Measurements from ENCODE around the gene PLA2G4B. TPM values are rescaled to one million over a fixed set of nuclear protein-coding genes. Genes with fewer than 3 reads are reported as not detected.

The PLA2G4B gene
- total and polyA plus RNA-seq, 9 donors = 4.8 to 17.5 (median 10.6) TPM

DNA sequence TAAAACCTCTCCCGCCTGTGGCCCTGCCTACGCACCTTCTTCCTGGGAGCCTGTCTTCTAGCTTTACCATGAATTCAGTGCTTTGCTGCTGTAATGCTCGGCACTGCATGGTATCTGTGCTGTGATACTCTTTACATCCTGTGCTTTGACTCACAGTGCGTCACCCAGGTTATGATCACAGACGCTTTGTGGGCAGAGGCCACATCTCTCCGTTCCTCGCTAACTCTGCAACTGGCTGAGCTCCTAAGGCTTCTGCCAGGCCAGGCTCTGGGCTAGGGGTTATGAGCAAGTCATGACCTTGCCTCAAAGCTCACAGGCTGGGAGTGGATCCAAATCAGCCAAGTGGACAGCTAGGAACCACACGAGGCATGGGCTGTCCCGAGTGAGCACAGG is 32.0 kb downstream of the PLA2G4B start:
- WGBS, 3 donors = 39 to 62% (median 47%) methylated on average over 9 of the region's 9 CpGs
- no peaks in the 10 kb centered on the region for H3K27me3 ChIP-seq
- intact Hi-C loops (cut with DNase I) = no loop called here
- DNase-seq = peak in 1 of 5 donors; percentile 51
- H3K4me1 ChIP-seq (ENCODE audit: insufficient read depth) = no peaks in the 10 kb centered on the region
- TF ChIP-seq, protein P1, sequence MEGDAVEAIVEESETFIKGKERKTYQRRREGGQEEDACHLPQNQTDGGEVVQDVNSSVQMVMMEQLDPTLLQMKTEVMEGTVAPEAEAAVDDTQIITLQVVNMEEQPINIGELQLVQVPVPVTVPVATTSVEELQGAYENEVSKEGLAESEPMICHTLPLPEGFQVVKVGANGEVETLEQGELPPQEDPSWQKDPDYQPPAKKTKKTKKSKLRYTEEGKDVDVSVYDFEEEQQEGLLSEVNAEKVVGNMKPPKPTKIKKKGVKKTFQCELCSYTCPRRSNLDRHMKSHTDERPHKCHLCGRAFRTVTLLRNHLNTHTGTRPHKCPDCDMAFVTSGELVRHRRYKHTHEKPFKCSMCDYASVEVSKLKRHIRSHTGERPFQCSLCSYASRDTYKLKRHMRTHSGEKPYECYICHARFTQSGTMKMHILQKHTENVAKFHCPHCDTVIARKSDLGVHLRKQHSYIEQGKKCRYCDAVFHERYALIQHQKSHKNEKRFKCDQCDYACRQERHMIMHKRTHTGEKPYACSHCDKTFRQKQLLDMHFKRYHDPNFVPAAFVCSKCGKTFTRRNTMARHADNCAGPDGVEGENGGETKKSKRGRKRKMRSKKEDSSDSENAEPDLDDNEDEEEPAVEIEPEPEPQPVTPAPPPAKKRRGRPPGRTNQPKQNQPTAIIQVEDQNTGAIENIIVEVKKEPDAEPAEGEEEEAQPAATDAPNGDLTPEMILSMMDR (IDR thresholded peaks at IDR 0.05) = no peak
- no peak for TF ChIP-seq POLR2A (IDR thresholded peaks at IDR 0.05)
- no peak for TF ChIP-seq EP300 (IDR thresholded peaks at IDR 0.05)
- no peak overlapping the region for H3K4me3 ChIP-seq
- H3K27ac ChIP-seq = no peak overlapping the region
- H3K36me3 ChIP-seq = no peaks in the 10 kb centered on the region
- H3K9me3 ChIP-seq = no peaks in the 10 kb centered on the region

DNA sequence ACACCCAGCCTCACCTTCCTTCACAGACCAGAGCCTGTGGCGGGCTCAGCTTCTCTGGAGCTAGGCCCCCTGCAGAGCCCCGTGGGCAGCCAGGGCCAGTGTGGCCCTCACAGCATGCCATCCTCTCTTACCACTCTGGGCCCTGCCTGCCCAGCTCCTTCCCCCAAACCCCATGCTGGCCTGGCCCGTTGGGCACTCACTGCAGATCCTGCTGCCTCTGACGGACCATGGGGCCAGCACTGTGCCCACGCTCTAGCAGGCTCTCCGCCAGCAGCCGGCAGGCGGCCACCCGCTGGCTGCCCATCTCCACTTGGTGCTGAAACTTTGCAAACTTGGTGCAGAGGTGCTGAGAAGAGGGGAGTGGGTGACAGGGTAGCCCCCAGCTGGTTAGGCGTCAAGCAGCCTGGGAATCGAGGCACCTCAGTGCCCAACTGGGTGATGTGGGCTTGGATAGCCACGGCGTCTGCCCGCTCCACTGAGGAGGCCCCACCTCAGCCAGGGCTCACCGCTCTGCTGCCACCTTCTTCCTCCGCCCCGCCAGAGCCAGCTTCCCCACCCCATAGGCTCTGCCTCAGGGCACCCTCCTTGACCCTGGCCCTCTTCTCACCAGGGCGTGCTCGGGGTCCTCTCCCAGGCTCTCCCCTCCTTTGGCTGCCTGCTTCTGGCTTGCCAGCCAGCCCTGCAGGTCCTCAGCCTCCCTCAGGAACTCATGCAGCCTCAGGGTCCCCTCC is 32.7 kb downstream of the PLA2G4B start:
- DNase-seq = no peak
- H3K4me3 ChIP-seq = no peak overlapping the region
- H3K9me3 ChIP-seq = no peaks in the 10 kb centered on the region
- no peak overlapping the region for H3K27ac ChIP-seq
- H3K4me1 ChIP-seq (ENCODE audit: insufficient read depth) = no peaks in the 10 kb centered on the region
- H3K36me3 ChIP-seq = no peaks in the 10 kb centered on the region
- no peaks in the 10 kb centered on the region for H3K27me3 ChIP-seq
- TF ChIP-seq EP300 (IDR thresholded peaks at IDR 0.05) = no peak
- TF ChIP-seq POLR2A (IDR thresholded peaks at IDR 0.05) = no peak
- TF ChIP-seq, protein P1 (IDR thresholded peaks at IDR 0.05) = no peak
- 93% methylated on average over 19 of the region's 19 CpGs for WGBS, 3 donors
- intact Hi-C loops (cut with DNase I) = no loop called here

DNA sequence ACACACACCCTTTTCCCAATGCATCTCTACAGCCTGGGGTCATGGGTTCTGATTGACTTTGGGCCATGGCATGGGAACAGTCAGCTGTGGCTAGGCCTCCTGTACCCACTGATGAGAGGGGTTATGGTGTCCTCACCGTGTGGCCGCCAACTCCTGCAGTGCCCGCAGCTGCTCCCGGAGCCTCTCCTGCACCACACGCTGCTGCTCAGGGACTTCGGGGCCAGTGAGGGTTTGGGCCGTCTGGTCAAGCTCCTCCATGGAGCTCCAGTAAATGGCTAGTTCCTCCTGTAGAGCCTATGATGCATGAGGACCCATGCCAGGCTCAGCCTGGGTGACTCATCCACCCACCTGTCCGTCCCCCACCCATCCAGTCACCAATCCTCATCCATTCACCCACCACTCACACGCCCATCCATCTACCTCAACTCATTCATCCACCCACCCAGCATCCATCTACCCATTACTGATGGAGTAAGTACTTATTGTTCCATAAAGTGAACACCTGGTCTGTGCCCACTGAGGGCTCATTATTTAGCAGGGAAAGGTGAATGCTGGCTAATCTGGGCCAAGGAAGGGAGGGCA is 33.6 kb downstream of the PLA2G4B start:
- 92 to 97% (median 94%) methylated on average over 9 of the region's 9 CpGs for WGBS, 3 donors
- no peak for TF ChIP-seq EP300 (IDR thresholded peaks at IDR 0.05)
- TF ChIP-seq POLR2A (IDR thresholded peaks at IDR 0.05) = no peak
- TF ChIP-seq, protein P1 (IDR thresholded peaks at IDR 0.05) = no peak

DNA sequence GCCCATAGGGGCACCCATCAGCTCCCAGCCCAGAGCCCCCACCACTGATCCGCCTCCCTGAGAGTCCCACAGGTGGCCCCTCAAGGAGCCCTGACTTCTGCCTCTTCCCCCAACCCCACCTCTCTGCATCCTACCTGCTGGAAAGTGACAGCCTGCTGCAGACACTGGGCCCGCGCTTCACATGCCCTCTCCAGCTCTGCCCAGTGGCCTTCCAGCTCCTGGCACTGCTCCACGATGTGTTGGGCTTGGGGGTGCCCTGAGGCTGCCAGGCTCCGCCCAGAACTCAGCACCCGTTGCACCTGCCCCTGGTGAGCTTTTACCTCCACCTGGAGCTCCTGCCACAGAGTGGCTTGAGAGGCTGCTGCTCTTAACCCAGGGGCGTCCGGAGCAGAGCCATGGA is 35.1 kb downstream of the PLA2G4B start:
- TF ChIP-seq POLR2A (IDR thresholded peaks at IDR 0.05) (no peak), EP300 (IDR thresholded peaks at IDR 0.05) (no peak)
- TF ChIP-seq, protein P1 (IDR thresholded peaks at IDR 0.05) = no peak
- Histone ChIP-seq H3K36me3 (no peaks in the 10 kb centered on the region), H3K9me3 (no peaks in the 10 kb centered on the region), H3K27ac (no peak overlapping the region), H3K27me3 (no peaks in the 10 kb centered on the region), H3K4me1 (ENCODE audit: insufficient read depth) (no peaks in the 10 kb centered on the region), H3K4me3 (no peak overlapping the region)
- no peak for DNase-seq
- intact Hi-C loops (cut with DNase I) = no loop called here
- 90 to 92% (median 91%) methylated on average over 8 of the region's 8 CpGs for WGBS, 3 donors

More for the DNA sequence above, 33.6 kb downstream of the PLA2G4B start:
- no peak overlapping the region for H3K27ac ChIP-seq
- DNase-seq = no peak
- intact Hi-C loops (cut with DNase I) = no loop called here
- H3K36me3 ChIP-seq = no peaks in the 10 kb centered on the region
- H3K4me3 ChIP-seq = no peak overlapping the region
- H3K27me3 ChIP-seq = no peaks in the 10 kb centered on the region
- no peaks in the 10 kb centered on the region for H3K9me3 ChIP-seq
- no peaks in the 10 kb centered on the region for H3K4me1 ChIP-seq (ENCODE audit: insufficient read depth)
